ENCODE data around the gene CAMKMT.

DNA sequence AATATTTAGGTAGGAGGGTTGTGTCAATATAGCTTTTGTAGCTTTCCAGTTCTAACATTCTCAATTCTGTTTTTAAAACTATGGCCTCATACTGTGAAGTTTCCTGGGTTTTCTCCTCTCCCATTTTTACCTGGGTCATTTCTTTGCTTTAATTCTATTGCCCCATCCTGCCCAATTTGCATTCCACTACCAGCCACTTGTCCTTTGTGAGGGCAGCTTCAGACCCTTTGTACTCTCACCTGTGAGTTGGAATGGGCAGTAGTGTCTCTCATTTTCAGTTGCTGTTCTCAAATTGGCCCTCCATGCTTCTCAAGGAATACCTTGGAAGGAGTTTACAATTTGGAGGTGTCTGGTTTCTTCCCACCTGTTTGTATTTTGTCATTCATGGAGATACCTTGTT lies 108.4 kb downstream of the CAMKMT start:
- TF ChIP-seq POLR2A (IDR thresholded peaks at IDR 0.05) (no peak), CTCF (IDR thresholded peaks at IDR 0.05) (no peak)
